ENCODE data around the gene SOS2. TPM values are rescaled to one million over a fixed set of nuclear protein-coding genes. Genes with fewer than 3 reads are reported as not detected.

Gene SOS2
- total RNA-seq, 1 donor from 2014 or later = 26.3 TPM

DNA sequence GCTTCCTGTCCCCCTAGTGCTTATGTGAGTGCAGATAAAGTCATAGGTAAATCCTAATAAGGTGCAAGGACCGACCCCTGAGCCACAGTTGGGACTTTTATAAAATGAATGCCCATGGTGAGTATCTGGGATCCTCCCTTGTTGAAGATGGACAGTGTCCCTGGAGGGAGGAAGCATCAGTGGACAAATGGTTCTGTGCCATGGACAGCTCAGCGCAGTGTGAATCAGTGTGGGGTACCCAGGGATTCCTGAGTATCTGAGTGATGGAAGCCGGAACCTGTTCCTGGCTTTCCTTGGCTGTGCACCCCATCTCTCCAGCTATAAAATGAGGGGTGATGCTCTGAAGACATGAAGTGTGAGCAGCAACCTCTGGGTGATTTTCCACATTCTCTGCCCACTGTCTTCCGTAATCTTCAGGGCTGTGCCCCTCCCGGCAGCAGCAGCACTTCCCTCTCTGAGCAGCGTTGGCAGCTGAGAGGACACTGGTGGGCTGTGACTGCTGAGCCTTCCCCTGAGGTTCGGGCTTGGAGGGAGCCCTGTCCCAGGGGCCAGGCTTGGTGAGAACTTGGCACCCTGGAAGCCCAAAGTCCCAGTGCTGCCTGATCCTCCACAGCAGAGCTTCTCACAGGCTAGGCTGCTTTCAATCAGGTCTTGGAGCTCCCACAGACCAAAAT is 140.0 kb downstream of the SOS2 start:
- no peaks in the 10 kb centered on the region for H3K27me3 Mint-ChIP-seq (ENCODE audit: low read depth)
- DNase-seq (ENCODE audit: low read depth, low spot score) = no peak
- peaks cover 3% of the 10 kb centered on the region for H3K36me3 Mint-ChIP-seq (ENCODE audit: low read depth)
- no peak overlapping the region for H3K27ac Mint-ChIP-seq (ENCODE audit: unreplicated experiment)
- TF ChIP-seq, protein P1, sequence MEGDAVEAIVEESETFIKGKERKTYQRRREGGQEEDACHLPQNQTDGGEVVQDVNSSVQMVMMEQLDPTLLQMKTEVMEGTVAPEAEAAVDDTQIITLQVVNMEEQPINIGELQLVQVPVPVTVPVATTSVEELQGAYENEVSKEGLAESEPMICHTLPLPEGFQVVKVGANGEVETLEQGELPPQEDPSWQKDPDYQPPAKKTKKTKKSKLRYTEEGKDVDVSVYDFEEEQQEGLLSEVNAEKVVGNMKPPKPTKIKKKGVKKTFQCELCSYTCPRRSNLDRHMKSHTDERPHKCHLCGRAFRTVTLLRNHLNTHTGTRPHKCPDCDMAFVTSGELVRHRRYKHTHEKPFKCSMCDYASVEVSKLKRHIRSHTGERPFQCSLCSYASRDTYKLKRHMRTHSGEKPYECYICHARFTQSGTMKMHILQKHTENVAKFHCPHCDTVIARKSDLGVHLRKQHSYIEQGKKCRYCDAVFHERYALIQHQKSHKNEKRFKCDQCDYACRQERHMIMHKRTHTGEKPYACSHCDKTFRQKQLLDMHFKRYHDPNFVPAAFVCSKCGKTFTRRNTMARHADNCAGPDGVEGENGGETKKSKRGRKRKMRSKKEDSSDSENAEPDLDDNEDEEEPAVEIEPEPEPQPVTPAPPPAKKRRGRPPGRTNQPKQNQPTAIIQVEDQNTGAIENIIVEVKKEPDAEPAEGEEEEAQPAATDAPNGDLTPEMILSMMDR (conservative IDR thresholded peaks at IDR 0.05) = no peak
- no peak overlapping the region for H3K4me3 Mint-ChIP-seq
- H3K4me1 Mint-ChIP-seq = no peaks in the 10 kb centered on the region
- peaks cover 2% of the 10 kb centered on the region for H3K9me3 Mint-ChIP-seq

DNA sequence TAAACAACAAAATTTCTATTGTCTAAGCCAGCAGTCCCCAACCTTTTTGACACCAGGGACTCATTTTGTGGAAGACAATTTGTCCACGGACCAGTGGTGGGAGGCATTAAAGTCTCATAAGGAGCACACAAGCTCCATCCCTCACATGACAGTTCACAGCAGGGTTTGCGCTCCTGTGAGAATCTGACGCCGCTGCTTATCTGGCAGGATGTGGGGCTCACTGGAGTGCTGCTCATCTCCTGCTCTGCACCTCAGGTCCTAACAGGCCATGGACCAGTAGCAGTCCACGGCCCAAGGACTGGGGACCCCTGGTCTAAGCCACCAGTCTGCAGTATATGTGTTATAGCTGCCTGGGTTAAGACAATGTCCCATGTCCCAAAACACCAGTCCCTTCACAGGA is 142.2 kb downstream of the SOS2 start:
- H3K27ac Mint-ChIP-seq (ENCODE audit: unreplicated experiment) = no peak overlapping the region
- TF ChIP-seq, protein P1 (conservative IDR thresholded peaks at IDR 0.05) = no peak
- H3K36me3 Mint-ChIP-seq (ENCODE audit: low read depth) = no peaks in the 10 kb centered on the region
- H3K9me3 Mint-ChIP-seq = no peaks in the 10 kb centered on the region
- H3K27me3 Mint-ChIP-seq (ENCODE audit: low read depth) = no peaks in the 10 kb centered on the region
- H3K4me1 Mint-ChIP-seq = no peaks in the 10 kb centered on the region
- DNase-seq (ENCODE audit: low read depth, low spot score) = no peak
- H3K4me3 Mint-ChIP-seq = no peak overlapping the region

DNA sequence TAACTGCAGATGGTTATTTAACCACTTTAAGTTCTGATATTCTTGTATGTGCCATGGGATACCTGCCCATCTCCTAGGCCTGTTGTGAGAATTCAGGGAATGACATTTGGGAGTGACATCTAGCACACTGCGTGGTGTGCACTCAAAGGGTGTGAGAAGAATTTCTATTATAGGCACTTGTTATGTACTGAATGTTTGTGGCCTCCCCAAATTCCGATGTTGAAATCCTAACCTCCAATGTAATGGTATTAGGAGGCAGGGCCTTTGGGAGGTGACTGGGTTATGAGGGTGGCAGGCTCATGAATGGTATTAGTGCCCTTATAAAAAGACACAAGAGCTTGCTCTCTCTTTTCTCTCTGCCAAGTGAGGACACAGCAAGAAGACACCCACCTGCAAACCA is 142.6 kb downstream of the SOS2 start:
- TF ChIP-seq, protein P1 (conservative IDR thresholded peaks at IDR 0.05) = no peak
- H3K4me1 Mint-ChIP-seq = no peaks in the 10 kb centered on the region
- no peaks in the 10 kb centered on the region for H3K36me3 Mint-ChIP-seq (ENCODE audit: low read depth)

DNA sequence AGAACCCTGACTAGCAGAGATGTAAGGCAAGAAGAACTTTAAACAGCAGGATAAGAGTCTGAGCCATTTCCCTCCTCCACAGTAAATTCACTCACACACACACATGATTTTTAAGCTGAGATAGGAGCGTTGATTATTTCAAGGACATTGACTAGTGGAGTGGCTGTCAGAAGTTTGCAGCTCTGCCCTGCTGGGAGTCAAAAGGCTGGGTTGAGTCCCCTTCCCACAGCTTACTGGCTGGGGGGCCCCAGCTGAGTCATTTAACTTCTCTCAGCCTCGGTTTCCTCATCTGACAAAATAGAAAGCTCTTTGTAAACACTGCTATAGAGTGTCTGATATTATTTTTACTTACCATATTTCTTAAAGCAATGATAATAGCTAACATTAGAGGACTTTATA is 143.3 kb downstream of the SOS2 start:
- no peak overlapping the region for H3K27ac Mint-ChIP-seq (ENCODE audit: unreplicated experiment)
- no peaks in the 10 kb centered on the region for H3K36me3 Mint-ChIP-seq (ENCODE audit: low read depth)
- no peak for DNase-seq (ENCODE audit: low read depth, low spot score)
- no peaks in the 10 kb centered on the region for H3K9me3 Mint-ChIP-seq
- TF ChIP-seq, protein P1 (conservative IDR thresholded peaks at IDR 0.05) = no peak
- H3K27me3 Mint-ChIP-seq (ENCODE audit: low read depth) = no peaks in the 10 kb centered on the region
- no peaks in the 10 kb centered on the region for H3K4me1 Mint-ChIP-seq
- no peak overlapping the region for H3K4me3 Mint-ChIP-seq

More for the DNA sequence above, 142.6 kb downstream of the SOS2 start:
- no peak overlapping the region for H3K4me3 Mint-ChIP-seq
- H3K9me3 Mint-ChIP-seq = no peaks in the 10 kb centered on the region
- H3K27me3 Mint-ChIP-seq (ENCODE audit: low read depth) = no peaks in the 10 kb centered on the region
- DNase-seq (ENCODE audit: low read depth, low spot score) = no peak
- no peak overlapping the region for H3K27ac Mint-ChIP-seq (ENCODE audit: unreplicated experiment)

DNA sequence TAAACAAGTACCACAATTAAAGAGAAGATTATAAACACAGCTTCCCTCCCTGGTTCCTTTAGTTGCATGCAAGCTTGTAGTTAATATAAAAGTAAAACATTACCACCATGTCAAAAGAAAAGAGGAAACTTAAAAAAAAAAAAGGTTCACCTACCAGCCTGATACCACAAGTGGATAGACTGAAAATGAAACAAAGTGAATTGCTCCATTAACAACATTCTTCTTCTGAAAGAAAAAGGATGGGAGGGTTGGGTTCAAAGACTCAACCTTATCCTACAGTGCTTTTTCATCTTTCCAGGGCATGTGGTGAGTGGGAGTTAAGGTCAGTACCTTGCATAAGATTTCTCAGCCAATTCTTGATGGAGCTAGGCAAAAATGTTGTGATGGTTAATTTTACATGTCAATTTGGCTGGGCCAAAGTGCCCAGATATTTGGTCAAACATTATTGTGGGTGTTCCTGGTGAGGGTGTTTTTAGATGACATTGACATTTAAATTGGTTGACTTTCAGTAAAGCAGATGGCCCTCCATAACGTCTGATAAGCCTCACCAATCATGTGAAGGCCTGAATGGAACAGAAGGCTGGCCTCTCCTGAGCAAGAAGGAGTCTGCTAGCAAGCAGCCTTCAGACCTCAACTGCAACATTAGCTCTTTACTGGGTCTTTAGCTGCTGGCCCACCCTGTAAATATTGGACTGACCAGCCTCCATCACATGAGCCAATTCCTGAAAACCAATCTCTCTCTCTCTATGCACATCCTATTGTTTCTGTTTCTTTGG is 143.8 kb downstream of the SOS2 start:
- TF ChIP-seq, protein P1 (conservative IDR thresholded peaks at IDR 0.05) = no peak
- no peaks in the 10 kb centered on the region for H3K9me3 Mint-ChIP-seq
- H3K4me3 Mint-ChIP-seq = no peak overlapping the region
- H3K27ac Mint-ChIP-seq (ENCODE audit: unreplicated experiment) = no peak overlapping the region
- no peak for DNase-seq (ENCODE audit: low read depth, low spot score)
- H3K27me3 Mint-ChIP-seq (ENCODE audit: low read depth) = no peaks in the 10 kb centered on the region
- no peaks in the 10 kb centered on the region for H3K4me1 Mint-ChIP-seq
- H3K36me3 Mint-ChIP-seq (ENCODE audit: low read depth) = no peaks in the 10 kb centered on the region
